ENCODE measurements around the gene MAGI3.
"Not testable (repeated sequence)": the region's sequence is repeated elsewhere in the genome, so short reads cannot be mapped to it uniquely, and the experiment has no call there.

MAGI3 gene

GRCh38 chr1:113396585-113396984 lies 6.3 kb downstream of the MAGI3 start:
- no peak for DNase-seq (ENCODE audit: low read depth in 2 of 2, low spot score in 1 of 2)

- no peak for DNase-seq (ENCODE audit: low read depth in 2 of 2, low spot score in 1 of 2)
These were observed 8.8 kb downstream of the MAGI3 start for GRCh38 chr1:113399062-113399583.

GRCh38 chr1:113401067-113401466 lies 10.8 kb downstream of the MAGI3 start:
- DNase-seq (ENCODE audit: low read depth in 2 of 2, low spot score in 1 of 2): no peak

- no peak for DNase-seq (ENCODE audit: low read depth in 2 of 2, low spot score in 1 of 2)
These were observed 11.4 kb downstream of the MAGI3 start for GRCh38 chr1:113401728-113402127.

- DNase-seq (ENCODE audit: low read depth in 2 of 2, low spot score in 1 of 2): no peak
These were observed 12.8 kb downstream of the MAGI3 start for GRCh38 chr1:113403065-113403464.

- no peak for DNase-seq (ENCODE audit: low read depth in 2 of 2, low spot score in 1 of 2)
These were observed 15.3 kb downstream of the MAGI3 start for GRCh38 chr1:113405573-113405972.

- not testable (repeated sequence) for DNase-seq (ENCODE audit: low read depth in 2 of 2, low spot score in 1 of 2)
These were observed 15.8 kb downstream of the MAGI3 start for GRCh38 chr1:113406149-113406548.

- DNase-seq (ENCODE audit: low read depth in 2 of 2, low spot score in 1 of 2): no peak
These were observed 19.0 kb downstream of the MAGI3 start for GRCh38 chr1:113409363-113409762.

- not testable (repeated sequence) for DNase-seq (ENCODE audit: low read depth in 2 of 2, low spot score in 1 of 2)
These were observed 21.7 kb downstream of the MAGI3 start for GRCh38 chr1:113412020-113412419.

- no peak for DNase-seq (ENCODE audit: low read depth in 2 of 2, low spot score in 1 of 2)
These were observed 25.2 kb downstream of the MAGI3 start for GRCh38 chr1:113415310-113416070.

- DNase-seq (ENCODE audit: low read depth in 2 of 2, low spot score in 1 of 2): not testable (repeated sequence)
These were observed 25.8 kb downstream of the MAGI3 start for GRCh38 chr1:113416071-113416470.

- DNase-seq (ENCODE audit: low read depth in 2 of 2, low spot score in 1 of 2): no peak
These were observed 26.2 kb downstream of the MAGI3 start for GRCh38 chr1:113416496-113416895.

GRCh38 chr1:113422315-113423068 lies 32.2 kb downstream of the MAGI3 start:
- no peak for DNase-seq (ENCODE audit: low read depth in 2 of 2, low spot score in 1 of 2)

- DNase-seq (ENCODE audit: low read depth in 2 of 2, low spot score in 1 of 2): no peak
These were observed 33.5 kb downstream of the MAGI3 start for GRCh38 chr1:113423826-113424225.

GRCh38 chr1:113429461-113430153 lies 39.3 kb downstream of the MAGI3 start:
- DNase-seq (ENCODE audit: low read depth in 2 of 2, low spot score in 1 of 2): no peak

- DNase-seq (ENCODE audit: low read depth in 2 of 2, low spot score in 1 of 2): no peak
These were observed 42.9 kb downstream of the MAGI3 start for GRCh38 chr1:113433184-113433583.

GRCh38 chr1:113434081-113434873 lies 44.0 kb downstream of the MAGI3 start:
- no peak for DNase-seq (ENCODE audit: low read depth in 2 of 2, low spot score in 1 of 2)

GRCh38 chr1:113434874-113435175 lies 44.5 kb downstream of the MAGI3 start:
- DNase-seq (ENCODE audit: low read depth in 2 of 2, low spot score in 1 of 2): no peak

- no peak for DNase-seq (ENCODE audit: low read depth in 2 of 2, low spot score in 1 of 2)
These were observed 47.4 kb downstream of the MAGI3 start for GRCh38 chr1:113437554-113438341.
